GM18873 (cell line): ENCODE results near the gene HSF2.

Experiments
- ATAC-seq: cut with Tn5 transposase; IDR thresholded peaks from one replicate; pipeline ENCODE4 v1.9.1; 2021; ENCODE audit warnings: mild to moderate bottlenecking, moderate library complexity, moderate number of reproducible peaks; ENCODE audit not compliant: unreplicated experiment, low FRiP score

HSF2 gene, protein sequence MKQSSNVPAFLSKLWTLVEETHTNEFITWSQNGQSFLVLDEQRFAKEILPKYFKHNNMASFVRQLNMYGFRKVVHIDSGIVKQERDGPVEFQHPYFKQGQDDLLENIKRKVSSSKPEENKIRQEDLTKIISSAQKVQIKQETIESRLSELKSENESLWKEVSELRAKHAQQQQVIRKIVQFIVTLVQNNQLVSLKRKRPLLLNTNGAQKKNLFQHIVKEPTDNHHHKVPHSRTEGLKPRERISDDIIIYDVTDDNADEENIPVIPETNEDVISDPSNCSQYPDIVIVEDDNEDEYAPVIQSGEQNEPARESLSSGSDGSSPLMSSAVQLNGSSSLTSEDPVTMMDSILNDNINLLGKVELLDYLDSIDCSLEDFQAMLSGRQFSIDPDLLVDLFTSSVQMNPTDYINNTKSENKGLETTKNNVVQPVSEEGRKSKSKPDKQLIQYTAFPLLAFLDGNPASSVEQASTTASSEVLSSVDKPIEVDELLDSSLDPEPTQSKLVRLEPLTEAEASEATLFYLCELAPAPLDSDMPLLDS

GRCh38 chr6:122399348-122400120 is at the start of gene HSF2:
Gene HSF2 (plus strand): TSS chr6:122399652. CDS start chr6:122399738, 86 bp downstream.
- ATAC-seq, result peak; percentile 98

- no peak for ATAC-seq
These were observed 46.3 kb upstream of the HSF2 start for GRCh38 chr6:122352981-122353664.

- no peak for ATAC-seq
These were observed 38.6 kb upstream of the HSF2 start for GRCh38 chr6:122360809-122361208.

GRCh38 chr6:122361314-122361979 is 38.0 kb upstream of the HSF2 start:
- no peak for ATAC-seq

- no peak for ATAC-seq
These were observed 35.5 kb upstream of the HSF2 start for GRCh38 chr6:122363769-122364483.

- ATAC-seq, result no peak
These were observed 33.6 kb upstream of the HSF2 start for GRCh38 chr6:122365775-122366403.

- no peak for ATAC-seq
These were observed 32.3 kb upstream of the HSF2 start for GRCh38 chr6:122367171-122367570.

GRCh38 chr6:122369536-122369935 is 29.9 kb upstream of the HSF2 start:
- no peak for ATAC-seq

DNA sequence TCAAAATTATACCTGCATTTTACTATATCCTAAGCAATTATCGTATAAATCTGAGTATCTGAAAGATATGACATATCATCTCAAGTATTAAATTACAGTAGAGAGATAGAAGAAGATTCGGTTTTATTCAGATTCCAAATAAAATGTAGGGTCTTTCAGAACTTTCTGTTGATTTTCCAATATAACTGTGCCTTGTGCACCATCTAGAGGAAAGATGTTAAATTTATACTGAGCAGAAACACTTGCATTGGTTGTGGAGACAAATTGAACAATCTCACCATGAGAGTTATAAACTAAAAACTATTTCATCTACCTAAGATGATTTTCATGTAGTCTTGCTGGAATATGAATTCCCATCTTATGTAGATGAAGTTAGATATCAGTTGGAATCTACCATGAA is 26.8 kb upstream of the HSF2 start:
- ATAC-seq, result no peak

DNA sequence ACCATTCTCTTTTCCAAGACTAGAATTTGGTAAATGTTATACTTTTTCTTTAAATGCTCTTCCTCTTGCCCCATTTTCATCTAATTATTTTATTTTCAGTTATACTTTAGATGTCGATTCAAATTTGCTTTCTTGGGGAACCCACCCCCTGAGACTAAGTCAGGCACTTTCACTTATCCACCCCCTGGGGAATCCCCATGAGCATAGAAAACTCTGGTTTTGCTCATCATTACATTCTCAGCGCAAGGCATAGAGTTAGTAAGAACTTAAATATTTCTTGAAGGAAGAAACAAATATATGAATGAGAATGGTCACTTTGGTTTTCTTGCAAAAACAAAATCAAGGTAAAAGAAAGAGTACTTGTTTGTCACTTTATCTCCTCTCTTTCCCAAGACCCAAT is 25.1 kb upstream of the HSF2 start:
- ATAC-seq, result no peak

DNA sequence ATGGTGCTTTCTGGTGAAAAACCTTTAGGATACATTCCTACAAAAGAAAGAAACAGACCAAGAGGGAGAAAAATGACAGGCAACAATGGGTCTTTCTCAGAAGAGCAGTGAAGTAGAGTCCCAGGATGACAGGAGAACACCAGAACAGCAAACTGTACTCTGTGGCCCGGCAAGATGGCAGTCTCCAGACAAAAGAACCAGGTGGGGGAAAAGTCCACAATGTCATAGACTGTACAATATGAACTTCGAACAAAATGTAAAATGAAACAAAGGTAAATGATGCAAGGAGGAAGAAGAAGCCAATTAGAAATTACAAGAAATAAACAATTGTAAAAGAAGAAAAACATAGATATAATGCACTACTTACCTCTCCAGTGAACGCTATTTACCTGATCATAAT is 23.2 kb upstream of the HSF2 start:
- ATAC-seq, result no peak

DNA sequence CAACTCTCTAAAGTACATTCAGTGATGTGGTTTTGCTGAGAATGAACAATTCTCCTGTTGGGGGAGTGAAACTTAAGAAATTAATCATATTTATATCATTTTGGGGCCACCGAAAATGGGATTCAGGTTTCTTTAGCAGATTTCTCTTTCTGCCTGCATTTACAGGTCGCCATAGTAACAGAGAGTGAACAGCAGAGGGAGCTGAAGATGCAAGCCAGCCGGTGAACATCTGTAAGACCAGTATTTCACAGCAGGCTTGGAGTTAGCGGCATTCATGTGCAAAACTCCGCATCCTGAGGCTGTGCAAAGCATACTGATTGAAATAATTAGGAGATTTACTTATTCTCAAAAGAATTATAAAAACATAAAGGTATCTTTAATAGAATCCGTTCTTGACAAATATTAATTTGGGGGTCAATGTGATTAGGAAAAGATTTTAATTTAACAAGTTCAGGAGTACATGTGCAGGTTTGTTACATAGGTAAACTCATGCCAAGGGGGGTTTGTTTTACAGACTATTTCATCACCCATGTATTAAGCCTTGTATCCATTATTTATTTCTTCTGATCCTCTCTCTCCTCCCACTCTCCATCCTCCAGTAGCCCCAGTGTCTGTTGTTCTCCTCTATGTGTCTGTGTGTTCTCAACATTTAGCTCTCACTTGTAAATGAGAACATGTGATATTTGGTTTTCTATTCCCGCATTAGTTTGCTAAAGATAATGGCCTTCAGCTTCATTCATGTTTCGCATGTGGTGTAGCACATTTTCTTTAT is 17.8 kb upstream of the HSF2 start:
- ATAC-seq, result peak; percentile 77

DNA sequence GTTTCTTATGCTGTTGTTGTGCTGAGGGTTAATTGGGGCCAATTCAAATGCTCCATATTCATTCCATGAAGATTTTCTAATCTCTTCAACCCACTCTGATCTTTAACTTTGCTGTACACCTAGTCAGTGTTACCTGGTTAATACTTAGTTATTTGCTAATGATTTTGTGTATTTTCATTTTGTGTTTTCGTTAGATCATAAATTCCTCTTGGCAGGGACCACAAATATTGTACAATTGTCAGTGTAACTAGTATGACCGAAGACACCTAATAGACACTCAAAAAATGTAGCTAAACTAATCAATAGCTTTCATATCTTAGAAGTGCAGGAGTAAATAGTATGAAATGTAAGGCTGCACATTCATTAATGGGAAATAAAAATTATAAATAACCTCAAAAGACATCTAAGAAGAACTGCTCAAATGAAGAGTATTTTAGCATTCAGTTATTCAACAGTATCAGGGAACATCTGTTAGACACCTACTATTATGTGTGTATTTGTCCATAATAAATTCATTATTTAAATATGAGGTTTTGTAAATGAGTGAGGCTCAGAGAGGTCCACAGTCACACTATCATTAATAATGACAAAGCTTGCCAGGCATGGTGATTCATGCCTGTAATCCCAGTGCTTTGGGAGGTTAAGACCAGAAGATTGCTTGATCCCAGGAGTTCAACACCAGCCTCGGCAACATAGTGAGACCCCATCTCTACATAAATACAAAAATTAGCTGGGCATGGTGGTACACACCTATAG is 13.4 kb upstream of the HSF2 start:
- no peak for ATAC-seq

DNA sequence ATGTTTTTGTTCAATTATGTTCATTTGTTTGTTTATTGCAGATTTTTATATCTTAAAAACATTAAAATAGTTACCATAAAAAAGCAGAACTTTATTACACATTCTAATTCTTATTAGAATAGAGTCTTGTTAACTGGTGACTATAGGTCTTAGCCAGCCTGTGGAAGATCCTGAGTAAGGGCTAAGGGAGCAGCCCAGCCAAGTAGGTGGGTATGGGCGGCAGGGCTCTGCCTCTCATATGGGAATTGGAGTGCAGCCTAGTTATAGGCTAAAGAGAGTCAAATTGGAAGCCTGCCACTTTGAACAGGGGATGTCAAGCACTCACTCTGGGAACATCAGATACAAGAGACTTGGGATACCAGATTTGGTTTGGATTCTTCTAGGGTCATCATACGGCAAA is 10.5 kb upstream of the HSF2 start:
- no peak for ATAC-seq

DNA sequence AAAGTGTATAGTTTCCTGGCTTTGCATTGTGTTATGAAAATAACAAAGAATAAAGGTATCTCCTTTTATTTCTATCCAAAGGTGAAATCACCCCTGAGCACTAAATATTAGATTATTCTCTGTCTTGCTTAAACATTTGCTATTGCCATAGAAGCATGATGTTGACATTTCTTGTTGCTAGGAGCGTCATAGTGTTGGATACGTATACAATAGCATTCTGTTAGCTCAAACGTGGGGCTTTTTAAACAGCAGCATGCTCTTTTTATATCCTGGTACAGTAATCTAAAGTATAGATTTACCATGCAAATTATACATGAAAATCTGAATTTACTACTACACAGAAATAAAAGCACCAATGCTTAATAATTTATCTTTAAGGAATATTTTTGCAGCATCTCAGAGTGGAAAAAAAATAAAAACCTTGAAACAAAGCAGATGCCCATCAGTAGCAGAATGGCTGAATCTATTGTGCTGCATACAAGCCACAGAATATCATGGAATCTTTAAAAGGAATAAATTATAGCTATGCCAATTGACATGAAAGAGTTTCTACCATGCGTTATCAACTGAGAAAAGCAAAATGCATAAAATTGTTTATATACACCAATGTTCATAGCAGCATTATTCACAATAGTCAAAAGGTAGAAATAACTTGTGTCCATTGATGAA is 9.6 kb upstream of the HSF2 start:
- no peak for ATAC-seq

GRCh38 chr6:122392564-122393350 is 6.7 kb upstream of the HSF2 start:
- no peak for ATAC-seq
